ENCODE results near the gene SKIDA1. TPM values are rescaled to one million over a fixed set of nuclear protein-coding genes. Genes with fewer than 3 reads are reported as not detected.

Gene SKIDA1
- total RNA-seq, 3 donors from 2014 or later (not counting 1 experiment from before 2014, with no cell fraction given) = not detected

DNA sequence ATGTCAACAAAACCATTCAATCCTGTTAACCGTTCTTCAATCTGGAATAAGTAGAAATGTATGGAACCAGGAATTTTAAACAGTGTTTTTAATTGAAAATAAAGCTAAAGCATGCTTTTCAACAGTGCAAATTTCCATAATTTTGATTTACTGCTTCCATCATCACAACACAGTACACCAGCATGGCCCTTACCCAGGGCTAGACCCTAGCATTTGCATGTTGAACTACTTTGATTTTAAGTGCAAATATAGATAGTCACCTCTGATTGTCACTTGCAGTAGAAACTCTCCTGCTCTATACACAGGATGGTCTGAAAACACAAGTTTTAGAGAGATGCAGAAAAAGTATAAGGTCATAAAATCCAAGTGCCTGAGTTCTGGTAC is 12.1 kb downstream of the SKIDA1 start:
- Mint-ChIP-seq H3K36me3 (no peaks in the 10 kb centered on the region), H3K27me3 (ENCODE audit: low read depth in 2 of 2) (peaks cover 55 to 72% of the 10 kb centered on the region in 2 donors), H3K27ac (no peak overlapping the region), H3K9me3 (no peaks in the 10 kb centered on the region), H3K4me3 (no peak overlapping the region), H3K4me1 (peaks cover 11 to 19% of the 10 kb centered on the region in 2 donors)
- H3K36me3 ChIP-seq (ENCODE audit: control insufficient read depth, insufficient read depth, low read length) = no peaks in the 10 kb centered on the region
- intact Hi-C loops (cut with micrococcal nuclease) = no loop called here
- WGBS (ENCODE audit: insufficient coverage) = no CpG with 5 or more reads among the region's 1 CpG
- TF ChIP-seq, protein P1, sequence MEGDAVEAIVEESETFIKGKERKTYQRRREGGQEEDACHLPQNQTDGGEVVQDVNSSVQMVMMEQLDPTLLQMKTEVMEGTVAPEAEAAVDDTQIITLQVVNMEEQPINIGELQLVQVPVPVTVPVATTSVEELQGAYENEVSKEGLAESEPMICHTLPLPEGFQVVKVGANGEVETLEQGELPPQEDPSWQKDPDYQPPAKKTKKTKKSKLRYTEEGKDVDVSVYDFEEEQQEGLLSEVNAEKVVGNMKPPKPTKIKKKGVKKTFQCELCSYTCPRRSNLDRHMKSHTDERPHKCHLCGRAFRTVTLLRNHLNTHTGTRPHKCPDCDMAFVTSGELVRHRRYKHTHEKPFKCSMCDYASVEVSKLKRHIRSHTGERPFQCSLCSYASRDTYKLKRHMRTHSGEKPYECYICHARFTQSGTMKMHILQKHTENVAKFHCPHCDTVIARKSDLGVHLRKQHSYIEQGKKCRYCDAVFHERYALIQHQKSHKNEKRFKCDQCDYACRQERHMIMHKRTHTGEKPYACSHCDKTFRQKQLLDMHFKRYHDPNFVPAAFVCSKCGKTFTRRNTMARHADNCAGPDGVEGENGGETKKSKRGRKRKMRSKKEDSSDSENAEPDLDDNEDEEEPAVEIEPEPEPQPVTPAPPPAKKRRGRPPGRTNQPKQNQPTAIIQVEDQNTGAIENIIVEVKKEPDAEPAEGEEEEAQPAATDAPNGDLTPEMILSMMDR (IDR thresholded peaks at IDR 0.05) = no peak
- ATAC-seq (no peak), DNase-seq (no peak)
- H3K4me1 ChIP-seq (ENCODE audit: control insufficient read depth, insufficient read depth, low read length) = peaks cover 21% of the 10 kb centered on the region
- peaks cover 63% of the 10 kb centered on the region for H3K27me3 ChIP-seq (ENCODE audit: control insufficient read depth, insufficient read depth, low read length)
- no peaks in the 10 kb centered on the region for H3K9me3 ChIP-seq (ENCODE audit: control insufficient read depth, insufficient read depth, low read length)
- no peak overlapping the region for H3K27ac ChIP-seq (ENCODE audit: low read length)
- no peak overlapping the region for H3K4me3 ChIP-seq (ENCODE audit: low read length)

DNA sequence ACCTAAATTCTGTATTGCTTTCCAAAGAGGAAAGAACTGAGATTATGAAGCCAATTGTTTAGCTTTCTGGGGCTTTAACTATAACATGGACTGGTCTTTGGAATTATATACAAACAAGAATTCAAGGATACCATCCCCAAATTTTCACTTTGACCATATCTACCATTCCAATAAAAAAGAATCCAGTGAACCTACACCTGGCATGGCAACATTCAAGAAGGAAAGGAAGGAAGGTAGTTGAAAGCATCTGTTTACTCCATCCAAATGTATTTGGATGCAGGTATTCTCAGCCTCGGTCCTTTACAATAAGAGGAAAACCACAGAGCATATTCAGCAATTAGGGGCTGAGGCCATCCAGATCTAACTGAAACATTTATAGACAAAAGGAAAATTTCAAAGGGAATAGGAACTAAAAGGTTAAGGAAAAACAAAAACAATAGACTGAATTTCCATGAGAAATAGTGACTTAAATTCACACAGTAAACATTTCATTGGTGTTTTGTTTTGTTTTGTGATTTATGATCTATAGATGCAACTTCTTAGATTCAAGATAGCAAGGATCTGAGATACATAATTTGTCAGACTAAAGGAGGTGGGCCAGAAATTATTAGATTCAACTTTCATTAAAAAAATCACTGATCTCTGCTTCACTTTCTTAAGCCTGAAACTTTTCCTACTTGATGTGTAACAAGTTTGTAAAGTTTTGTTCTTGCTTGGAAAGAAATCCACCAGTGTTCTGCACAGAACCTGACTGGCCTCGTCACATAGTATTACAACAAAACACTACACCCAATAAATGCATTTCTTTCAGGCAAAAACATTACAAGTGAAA is 12.7 kb downstream of the SKIDA1 start:
- Histone ChIP-seq H3K4me1 (ENCODE audit: control insufficient read depth, insufficient read depth, low read length) (peaks cover 17% of the 10 kb centered on the region), H3K9me3 (ENCODE audit: control insufficient read depth, insufficient read depth, low read length) (no peaks in the 10 kb centered on the region), H3K4me3 (ENCODE audit: low read length) (no peak overlapping the region), H3K36me3 (ENCODE audit: control insufficient read depth, insufficient read depth, low read length) (no peaks in the 10 kb centered on the region), H3K27me3 (ENCODE audit: control insufficient read depth, insufficient read depth, low read length) (peaks cover 57% of the 10 kb centered on the region), H3K27ac (ENCODE audit: low read length) (no peak overlapping the region)
- intact Hi-C loops (cut with micrococcal nuclease) = no loop called here
- Mint-ChIP-seq H3K9me3 (no peaks in the 10 kb centered on the region), H3K36me3 (no peaks in the 10 kb centered on the region), H3K27me3 (ENCODE audit: low read depth in 2 of 2) (peaks cover 54 to 72% of the 10 kb centered on the region in 2 donors), H3K4me1 (peaks cover 5 to 13% of the 10 kb centered on the region in 2 donors), H3K27ac (no peak overlapping the region), H3K4me3 (no peak overlapping the region)
- WGBS (ENCODE audit: insufficient coverage) = 100% methylated on average over 2 of the region's 2 CpGs
- no peak for ATAC-seq
- TF ChIP-seq, protein P1 (IDR thresholded peaks at IDR 0.05) = no peak
- no peak for DNase-seq

DNA sequence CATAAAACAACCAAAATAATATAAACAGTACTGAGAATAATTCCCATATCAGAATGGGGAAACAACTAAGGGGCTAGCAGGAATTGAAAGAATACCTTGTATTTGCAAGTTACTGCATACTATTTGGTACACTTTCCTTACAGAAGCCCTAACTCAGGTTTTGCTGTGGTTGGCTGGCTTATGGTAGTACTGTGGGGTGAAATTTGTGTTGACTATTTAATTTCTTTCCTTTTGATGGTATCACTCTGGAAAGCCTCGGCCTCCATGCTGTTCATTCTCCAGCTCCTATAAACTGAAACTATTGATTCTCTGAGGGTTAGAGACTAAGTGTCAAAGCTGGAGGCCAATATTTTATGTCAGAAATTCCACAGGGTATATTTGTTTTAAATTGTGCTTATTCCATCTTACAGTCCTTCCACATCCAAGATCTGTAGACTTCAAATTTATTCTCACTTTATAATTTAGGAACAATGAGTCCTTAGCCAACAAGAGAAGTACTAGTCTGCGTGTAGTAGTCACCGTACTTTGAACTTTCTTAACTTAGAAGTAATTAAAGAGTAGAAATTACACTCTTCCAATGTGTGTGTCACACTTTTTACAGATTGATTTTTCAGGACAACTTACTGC is 13.4 kb downstream of the SKIDA1 start:
- ATAC-seq (no peak), DNase-seq (no peak)
- Mint-ChIP-seq H3K27ac (no peak overlapping the region), H3K36me3 (no peaks in the 10 kb centered on the region), H3K4me1 (peaks cover 0 to 5% of the 10 kb centered on the region in 2 donors), H3K9me3 (no peaks in the 10 kb centered on the region), H3K4me3 (no peak overlapping the region), H3K27me3 (ENCODE audit: low read depth in 2 of 2) (peaks cover 54 to 73% of the 10 kb centered on the region in 2 donors)
- H3K4me3 ChIP-seq (ENCODE audit: low read length) = no peak overlapping the region
- intact Hi-C loops (cut with micrococcal nuclease) = no loop called here
- no peak overlapping the region for H3K27ac ChIP-seq (ENCODE audit: low read length)
- no CpG with 5 or more reads among the region's 3 CpGs for WGBS (ENCODE audit: insufficient coverage)
- TF ChIP-seq, protein P1 (IDR thresholded peaks at IDR 0.05) = no peak
- no peaks in the 10 kb centered on the region for H3K9me3 ChIP-seq (ENCODE audit: control insufficient read depth, insufficient read depth, low read length)
- H3K27me3 ChIP-seq (ENCODE audit: control insufficient read depth, insufficient read depth, low read length) = peaks cover 53% of the 10 kb centered on the region
- no peaks in the 10 kb centered on the region for H3K36me3 ChIP-seq (ENCODE audit: control insufficient read depth, insufficient read depth, low read length)
- peaks cover 12% of the 10 kb centered on the region for H3K4me1 ChIP-seq (ENCODE audit: control insufficient read depth, insufficient read depth, low read length)
